ENCODE results near the gene VIPR1.

The VIPR1 gene

GRCh38 chr3:42495393-42495792, 7.0 kb upstream of the VIPR1 start:
- TF ChIP-seq CTCF (IDR thresholded peaks at IDR 0.05; ENCODE audit: low read depth, low read length) = no peak
- H3K4me3 ChIP-seq (ENCODE audit: low read depth, low read length) = no peak overlapping the region

GRCh38 chr3:42497009-42497731, 5.3 kb upstream of the VIPR1 start:
- no peak for TF ChIP-seq CTCF (IDR thresholded peaks at IDR 0.05; ENCODE audit: low read depth, low read length)
- no peak overlapping the region for H3K4me3 ChIP-seq (ENCODE audit: low read depth, low read length)

- no peak for TF ChIP-seq CTCF (IDR thresholded peaks at IDR 0.05; ENCODE audit: low read depth, low read length)
- no peak overlapping the region for H3K4me3 ChIP-seq (ENCODE audit: low read depth, low read length)
Observed at GRCh38 chr3:42498034-42498433, 4.4 kb upstream of the VIPR1 start.

- H3K4me3 ChIP-seq (ENCODE audit: low read depth, low read length) = no peak overlapping the region
- TF ChIP-seq CTCF (IDR thresholded peaks at IDR 0.05; ENCODE audit: low read depth, low read length) = no peak
Observed at GRCh38 chr3:42498791-42499477, 3.5 kb upstream of the VIPR1 start.

GRCh38 chr3:42499478-42499871, 3.0 kb upstream of the VIPR1 start:
- no peak overlapping the region for H3K4me3 ChIP-seq (ENCODE audit: low read depth, low read length)
- no peak for TF ChIP-seq CTCF (IDR thresholded peaks at IDR 0.05; ENCODE audit: low read depth, low read length)

- H3K4me3 ChIP-seq (ENCODE audit: low read depth, low read length) = no peak overlapping the region
- TF ChIP-seq CTCF (IDR thresholded peaks at IDR 0.05; ENCODE audit: low read depth, low read length) = no peak
Observed at GRCh38 chr3:42500091-42500490, 2.4 kb upstream of the VIPR1 start.

- no peak overlapping the region for H3K4me3 ChIP-seq (ENCODE audit: low read depth, low read length)
- no peak for TF ChIP-seq CTCF (IDR thresholded peaks at IDR 0.05; ENCODE audit: low read depth, low read length)
Observed at GRCh38 chr3:42500909-42501308, 1.5 kb upstream of the VIPR1 start.

Measured in WI38 (cell line).